H9 (cell line): Measurements from ENCODE around the gene PRELID2. TPM values are rescaled to one million over a fixed set of nuclear protein-coding genes. Genes with fewer than 3 reads are reported as not detected.

ENCODE experiments used
- DNase-seq: peaks from one replicate; pipeline ENCODE4 v3.0.0-alpha.2; 2017
- H2AFZ ChIP-seq: one replicate; pipeline ENCODE4 v1.6.1; 2013; ENCODE audit warnings: mild to moderate bottlenecking, low read length, control low read depth, moderate library complexity
- H2AK5ac ChIP-seq: 2 replicates; pipeline ENCODE4 v1.6.1; 2013; ENCODE audit warnings: low read length, control low read depth, mixed read lengths; ENCODE audit not compliant: insufficient read length
- H2BK120ac ChIP-seq: one replicate; pipeline ENCODE4 v1.6.1; 2013; ENCODE audit warnings: low read depth, mild to moderate bottlenecking, low read length, control low read depth, inconsistent platforms; ENCODE audit not compliant: poor library complexity, severe bottlenecking
- H2BK12ac ChIP-seq: 2 replicates; pipeline ENCODE4 v1.6.1; 2013; ENCODE audit warnings: low read length, control low read depth, mixed read lengths, low read depth; ENCODE audit not compliant: insufficient read length
- H2BK15ac ChIP-seq: 2 replicates; pipeline ENCODE4 v1.6.1; 2013; ENCODE audit warnings: low read depth, low read length, control low read depth
- H2BK20ac ChIP-seq: one replicate; pipeline ENCODE4 v1.6.1; 2013; ENCODE audit warnings: low read depth, mild to moderate bottlenecking, low read length, control low read depth, inconsistent platforms; ENCODE audit not compliant: poor library complexity, severe bottlenecking
- H2BK5ac ChIP-seq: 2 replicates; pipeline ENCODE4 v1.6.1; 2013; ENCODE audit warnings: low read length, control low read depth, mixed read lengths; ENCODE audit not compliant: insufficient read length
- H3K14ac ChIP-seq: 2 replicates; pipeline ENCODE4 v1.6.1; 2013; ENCODE audit warnings: low read length, control low read depth; ENCODE audit not compliant: insufficient read depth
- H3K18ac ChIP-seq: 2 replicates; pipeline ENCODE4 v1.6.1; 2013; ENCODE audit warnings: low read depth, mild to moderate bottlenecking, mixed read lengths, low read length, control low read depth; ENCODE audit not compliant: insufficient read length
- H3K23ac ChIP-seq: 2 replicates; pipeline ENCODE4 v1.6.1; 2013; ENCODE audit warnings: low read length, control low read depth, mixed read lengths, low read depth; ENCODE audit not compliant: insufficient read length
- H3K23me2 ChIP-seq: 2 replicates; pipeline ENCODE4 v1.6.1; 2013; ENCODE audit warnings: low read depth, mild to moderate bottlenecking, mixed read lengths, low read length, control low read depth; ENCODE audit not compliant: insufficient read length, poor library complexity, severe bottlenecking
- H3K27ac ChIP-seq: 2 replicates; pipeline ENCODE4 v1.5.1; 2013; ENCODE audit warnings: low read length, control low read depth, mixed read lengths, low read depth; ENCODE audit not compliant: insufficient read length
- H3K27me3 ChIP-seq: 2 replicates; pipeline ENCODE4 v1.6.1; 2013; ENCODE audit warnings: low read length, control low read depth, inconsistent platforms; ENCODE audit not compliant: insufficient read depth
- H3K4ac ChIP-seq: 2 replicates; pipeline ENCODE4 v1.6.1; 2013; ENCODE audit warnings: low read depth, mild to moderate bottlenecking, control low read depth, inconsistent platforms, low read length, moderate library complexity
- H3K4me1 ChIP-seq: 2 replicates; pipeline ENCODE4 v1.6.1; 2013; ENCODE audit warnings: low read length, control low read depth, inconsistent platforms; ENCODE audit not compliant: insufficient read depth
- H3K4me2 ChIP-seq: 2 replicates; pipeline ENCODE4 v1.6.1; 2013; ENCODE audit warnings: low read length, control low read depth, mixed read lengths; ENCODE audit not compliant: insufficient read length, insufficient read depth
- H3K56ac ChIP-seq: 2 replicates; pipeline ENCODE4 v1.6.1; 2013; ENCODE audit warnings: low read depth, mild to moderate bottlenecking, mixed read lengths, low read length, control low read depth; ENCODE audit not compliant: insufficient read length
- H3K79me1 ChIP-seq: 2 replicates; pipeline ENCODE4 v1.6.1; 2013; ENCODE audit warnings: low read depth, mild to moderate bottlenecking, moderate library complexity, low read length, control low read depth, inconsistent platforms; ENCODE audit not compliant: insufficient read depth, poor library complexity, severe bottlenecking
- H3K79me2 ChIP-seq: 2 replicates; pipeline ENCODE4 v1.6.1; 2013; ENCODE audit warnings: low read length, control low read depth, inconsistent platforms; ENCODE audit not compliant: insufficient read depth
- H3K9ac ChIP-seq: 2 replicates; pipeline ENCODE4 v1.6.1; 2013; ENCODE audit warnings: low read length, control low read depth, mixed read lengths; ENCODE audit not compliant: insufficient read length; ENCODE audit errors: extremely low read depth
- H3K9me3 ChIP-seq: one replicate; pipeline ENCODE4 v1.6.1; 2013; ENCODE audit warnings: low read depth, low read length, inconsistent platforms; ENCODE audit not compliant: control insufficient read depth
- H3T11ph ChIP-seq: one replicate; pipeline ENCODE4 v1.6.1; 2013; ENCODE audit warnings: mild to moderate bottlenecking, low read length, control low read depth, inconsistent platforms
- H4K20me1 ChIP-seq: one replicate; pipeline ENCODE4 v1.6.1; 2013; ENCODE audit not compliant: control insufficient read depth, insufficient read length, insufficient read depth
- H4K5ac ChIP-seq: 2 replicates; pipeline ENCODE4 v1.6.1; 2013; ENCODE audit warnings: low read depth, mild to moderate bottlenecking, mixed read lengths, low read length, control low read depth; ENCODE audit not compliant: insufficient read length
- H4K8ac ChIP-seq: replicated peaks from 2 replicates; pipeline ENCODE4 v1.6.1; 2013; ENCODE audit warnings: low read length, control low read depth, mixed read lengths, low read depth; ENCODE audit not compliant: insufficient read length
- H4K91ac ChIP-seq: 2 replicates; pipeline ENCODE4 v1.6.1; 2013; ENCODE audit warnings: low read depth, mild to moderate bottlenecking, moderate library complexity, mixed read lengths, low read length, control low read depth; ENCODE audit not compliant: insufficient read length
- H3K27ac Mint-ChIP-seq, 3 experiments: 2 replicates in 2 of 3; 3 replicates in 1 of 3; pipeline ENCODE4 v1.8.0; 2020 to 2021; ENCODE audit warnings: mixed read lengths in 3 of 3, mild to moderate bottlenecking in 1 of 3, moderate library complexity in 1 of 3
- H3K27me3 Mint-ChIP-seq: 2 replicates; pipeline ENCODE4 v1.8.0; 2021; ENCODE audit warnings: low read depth, mild to moderate bottlenecking, moderate library complexity, mixed read lengths
- H3K36me3 Mint-ChIP-seq, 3 experiments: 2 replicates in 2 of 3; 3 replicates in 1 of 3; pipeline ENCODE4 v1.8.0; 2020 to 2021; ENCODE audit warnings: low read depth in 3 of 3, mixed read lengths in 3 of 3; ENCODE audit not compliant: insufficient read depth in 1 of 3
- H3K4me1 Mint-ChIP-seq, 2 experiments: 2 replicates each; pipeline ENCODE4 v1.8.0; 2020; ENCODE audit warnings: mixed read lengths in 2 of 2
- H3K4me3 Mint-ChIP-seq, 2 experiments: 2 replicates in 1 of 2; 3 replicates in 1 of 2; pipeline ENCODE4 v1.8.0; 2020 to 2021; ENCODE audit warnings: mild to moderate bottlenecking in 2 of 2, mixed read lengths in 2 of 2, moderate library complexity in 1 of 2
- H3K9me3 Mint-ChIP-seq, 2 experiments: 2 replicates in 1 of 2; 3 replicates in 1 of 2; pipeline ENCODE4 v1.8.0; 2020; ENCODE audit warnings: mild to moderate bottlenecking in 2 of 2, mixed read lengths in 2 of 2, moderate library complexity in 1 of 2
- WGBS: extraction: QIAGEN DNeasy Blood & Tissue Kit; methylation state at CpG from one replicate; pipeline ENCODE4 v1.1.7; 2013; ENCODE audit warnings: missing lambda C conversion rate, low lambda C conversion rate, mixed read lengths; ENCODE audit not compliant: insufficient read length; ENCODE audit errors: extremely low coverage; 5-methylcytosine and 5-hydroxymethylcytosine counted together
- total RNA-seq: library from RNA; stranded (reverse); gene quantifications from 2 replicates; pipeline ENCODE4 v1.2.1, GENCODE V29; 2021
- TF ChIP-seq, protein P1 (sequence below): fragments of 200-600 bp; sonication (generic); conservative IDR thresholded peaks from 3 replicates; pipeline ENCODE4 v1.8.0; 2021; ENCODE audit warnings: antibody characterized with exemption, mild to moderate bottlenecking

The PRELID2 gene
- total RNA-seq, 1 experiment from 2014 or later = 13.2 TPM

DNA sequence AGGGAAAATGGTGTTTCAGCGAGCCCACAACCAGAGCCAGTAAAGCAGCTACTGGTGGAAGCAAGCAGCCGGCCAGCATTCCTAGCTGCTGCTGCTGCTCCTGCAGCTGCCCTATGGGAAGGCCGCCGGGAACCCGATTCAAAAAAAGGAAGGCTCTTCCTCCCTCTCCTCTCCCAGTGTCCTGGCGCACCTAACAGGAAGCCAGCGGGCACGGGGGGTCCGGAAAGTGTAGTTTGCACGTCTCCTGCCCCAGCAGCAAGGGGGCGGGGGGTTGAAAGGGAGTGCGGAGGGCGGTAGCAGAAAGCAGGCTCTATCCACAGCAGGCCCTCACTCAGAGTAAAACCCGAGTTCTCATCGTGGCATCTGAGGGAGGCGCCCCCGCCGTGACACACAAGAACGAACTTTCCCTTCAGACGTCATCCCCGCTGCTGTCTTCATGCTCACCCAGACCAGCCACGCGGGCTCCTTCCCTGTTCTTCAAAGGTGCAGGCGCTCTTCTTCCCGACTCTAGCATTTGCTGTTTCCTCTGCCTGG lies 21.2 kb upstream of the PRELID2 start:
- H2AFZ ChIP-seq = no peak overlapping the region
- H3K4me3 Mint-ChIP-seq = peak overlapping the region; percentile 71 to 77
- peaks cover 4% of the 10 kb centered on the region for H3K23me2 ChIP-seq
- no peak overlapping the region for H3K27ac ChIP-seq
- peak; percentile 89 for DNase-seq
- no peak overlapping the region for H3T11ph ChIP-seq
- no peak overlapping the region for H2BK5ac ChIP-seq
- no peak overlapping the region for H2BK15ac ChIP-seq
- no peak overlapping the region for H4K5ac ChIP-seq
- peaks cover 5% of the 10 kb centered on the region; the same call in 1 of the 2 replicates for H3K4me1 ChIP-seq
- H2BK20ac ChIP-seq = no peak overlapping the region
- H3K4me1 Mint-ChIP-seq = peaks cover 15 to 18% of the 10 kb centered on the region in 2 experiments
- H2AK5ac ChIP-seq = no peak overlapping the region
- H3K79me2 ChIP-seq = no peaks in the 10 kb centered on the region
- H3K9me3 Mint-ChIP-seq = no peaks in the 10 kb centered on the region; a peak in 1 of 5 replicates
- no peak overlapping the region for H3K23ac ChIP-seq
- H3K56ac ChIP-seq = no peak overlapping the region
- TF ChIP-seq, protein P1, sequence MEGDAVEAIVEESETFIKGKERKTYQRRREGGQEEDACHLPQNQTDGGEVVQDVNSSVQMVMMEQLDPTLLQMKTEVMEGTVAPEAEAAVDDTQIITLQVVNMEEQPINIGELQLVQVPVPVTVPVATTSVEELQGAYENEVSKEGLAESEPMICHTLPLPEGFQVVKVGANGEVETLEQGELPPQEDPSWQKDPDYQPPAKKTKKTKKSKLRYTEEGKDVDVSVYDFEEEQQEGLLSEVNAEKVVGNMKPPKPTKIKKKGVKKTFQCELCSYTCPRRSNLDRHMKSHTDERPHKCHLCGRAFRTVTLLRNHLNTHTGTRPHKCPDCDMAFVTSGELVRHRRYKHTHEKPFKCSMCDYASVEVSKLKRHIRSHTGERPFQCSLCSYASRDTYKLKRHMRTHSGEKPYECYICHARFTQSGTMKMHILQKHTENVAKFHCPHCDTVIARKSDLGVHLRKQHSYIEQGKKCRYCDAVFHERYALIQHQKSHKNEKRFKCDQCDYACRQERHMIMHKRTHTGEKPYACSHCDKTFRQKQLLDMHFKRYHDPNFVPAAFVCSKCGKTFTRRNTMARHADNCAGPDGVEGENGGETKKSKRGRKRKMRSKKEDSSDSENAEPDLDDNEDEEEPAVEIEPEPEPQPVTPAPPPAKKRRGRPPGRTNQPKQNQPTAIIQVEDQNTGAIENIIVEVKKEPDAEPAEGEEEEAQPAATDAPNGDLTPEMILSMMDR = no peak; the same call in 2 of the 3 replicates
- H4K20me1 ChIP-seq = no peaks in the 10 kb centered on the region
- H3K27ac Mint-ChIP-seq = peak overlapping the region; percentile 86 to 99 (median 91); a peak in 5 of 7 replicates
- H4K91ac ChIP-seq = no peak overlapping the region
- H3K27me3 Mint-ChIP-seq = peaks cover 1% of the 10 kb centered on the region
- H3K79me1 ChIP-seq = no peaks in the 10 kb centered on the region
- H3K4me2 ChIP-seq = peak overlapping the region; percentile 75
- H3K4ac ChIP-seq = no peak overlapping the region
- no peaks in the 10 kb centered on the region for H3K36me3 Mint-ChIP-seq
- H3K14ac ChIP-seq = peak overlapping the region; percentile 55; the same call in 1 of the 2 replicates
- no peak overlapping the region for H4K8ac ChIP-seq
- H3K27me3 ChIP-seq = no peaks in the 10 kb centered on the region
- H3K9ac ChIP-seq = peak overlapping the region; percentile 33
- no peaks in the 10 kb centered on the region for H3K9me3 ChIP-seq
- WGBS = no CpG with 5 or more reads among the region's 25 CpGs
- H2BK120ac ChIP-seq = no peak overlapping the region
- H2BK12ac ChIP-seq = no peak overlapping the region
- H3K18ac ChIP-seq = peak overlapping the region; percentile 74
